Measurements from ENCODE around the gene FERD3L. TPM values are rescaled to one million over a fixed set of nuclear protein-coding genes. Genes with fewer than 3 reads are reported as not detected.

The FERD3L gene
- total and polyA plus RNA-seq, 4 donors: not detected

GRCh38 chr7:19117870-19118608 lies 27.2 kb downstream of the FERD3L start:
- 4% methylated on average over 51 of the region's 51 CpGs for WGBS
- Histone ChIP-seq H3K27me3 (ENCODE audit: control insufficient read depth in 4 of 4, insufficient read depth in 4 of 4, low read length in 3 of 4) (peaks cover 0 to 13% (median 10%) of the 10 kb centered on the region in 4 donors), H3K36me3 (ENCODE audit: control insufficient read depth in 4 of 4, insufficient read depth in 3 of 4, low read depth in 1 of 4, low read length in 3 of 4) (no peaks in the 10 kb centered on the region), H3K4me3 (ENCODE audit: low read depth in 1 of 3, low read length in 3 of 3) (peak overlapping the region in 1 of 3 donors; percentile 61), H3K9me3 (ENCODE audit: control insufficient read depth in 4 of 4, low read length in 3 of 4) (no peaks in the 10 kb centered on the region), H3K9ac (ENCODE audit: low read depth in 1 of 2, low read length in 2 of 2) (no peak overlapping the region), H3K27ac (ENCODE audit: low read depth in 1 of 2, low read length in 2 of 2) (no peak overlapping the region), H3K4me1 (ENCODE audit: control insufficient read depth in 4 of 4, insufficient read depth in 4 of 4, low read length in 3 of 4) (peaks cover 0 to 18% (median 10%) of the 10 kb centered on the region in 4 donors)
- DNase-seq (ENCODE audit: low spot score): no peak
- TF ChIP-seq MAX (IDR thresholded peaks at IDR 0.05) (no peak), EGR1 (IDR thresholded peaks at IDR 0.05; ENCODE audit: low read depth in 2 of 2) (no peak), FOXA1 (IDR thresholded peaks at IDR 0.05) (no peak), HNF4A (conservative IDR thresholded peaks at IDR 0.05) (no peak), YY1 (IDR thresholded peaks at IDR 0.05) (no peak), RXRA (IDR thresholded peaks at IDR 0.05) (no peak), ZBTB33 (IDR thresholded peaks at IDR 0.05) (no peak), ATF3 (IDR thresholded peaks at IDR 0.05) (no peak), HNF4G (IDR thresholded peaks at IDR 0.05) (no peak), TAF1 (conservative IDR thresholded peaks at IDR 0.05) (no peak), SP1 (IDR thresholded peaks at IDR 0.05) (no peak), RAD21 (IDR thresholded peaks at IDR 0.05) (no peak), NR2F2 (IDR thresholded peaks at IDR 0.05) (no peak), REST (IDR thresholded peaks at IDR 0.05) (no peak)

- Histone ChIP-seq H3K27me3 (ENCODE audit: control insufficient read depth in 4 of 4, insufficient read depth in 4 of 4, low read length in 3 of 4) (peaks cover 0 to 16% (median 12%) of the 10 kb centered on the region in 4 donors), H3K27ac (ENCODE audit: low read depth in 1 of 2, low read length in 2 of 2) (no peak within 1 kb of the TSS), H3K9ac (ENCODE audit: low read depth in 1 of 2, low read length in 2 of 2) (no peak within 1 kb of the TSS), H3K4me1 (ENCODE audit: control insufficient read depth in 4 of 4, insufficient read depth in 4 of 4, low read length in 3 of 4) (peaks cover 0 to 18% (median 10%) of the 10 kb centered on the region in 4 donors), H3K4me3 (ENCODE audit: low read depth in 1 of 3, low read length in 3 of 3) (peak within 1 kb of the TSS in 1 of 3 donors; percentile 61), H3K36me3 (ENCODE audit: control insufficient read depth in 4 of 4, insufficient read depth in 3 of 4, low read depth in 1 of 4, low read length in 3 of 4) (no peaks in the 10 kb centered on the region), H3K9me3 (ENCODE audit: control insufficient read depth in 4 of 4, low read length in 3 of 4) (no peaks in the 10 kb centered on the region)
- DNase-seq (ENCODE audit: low spot score): no peak
- 1% methylated on average over 91 of the region's 91 CpGs for WGBS
- TF ChIP-seq GABPA (IDR thresholded peaks at IDR 0.05 in 1 of 2, conservative IDR thresholded peaks at IDR 0.05 in 1 of 2) (no peak), TAF1 (conservative IDR thresholded peaks at IDR 0.05) (no peak), CTCF (IDR thresholded peaks at IDR 0.05; ENCODE audit: low read depth, low read length, missing input control) (no peak), RXRA (IDR thresholded peaks at IDR 0.05) (no peak), YY1 (IDR thresholded peaks at IDR 0.05) (no peak), FOXA1 (IDR thresholded peaks at IDR 0.05) (no peak), MAX (IDR thresholded peaks at IDR 0.05) (no peak), RAD21 (IDR thresholded peaks at IDR 0.05) (no peak), HNF4A (conservative IDR thresholded peaks at IDR 0.05) (no peak), NR2F2 (IDR thresholded peaks at IDR 0.05) (no peak), SP1 (IDR thresholded peaks at IDR 0.05) (no peak), ATF3 (IDR thresholded peaks at IDR 0.05) (no peak), ZBTB33 (IDR thresholded peaks at IDR 0.05) (no peak)
Measured at GRCh38 chr7:19117091-19117869, 27.9 kb downstream of the FERD3L start, which contains the start of gene TWIST1. Gene TWIST1 (minus strand): TSS chr7:19117636. CDS start chr7:19117321, 315 bp downstream.
